HepG2 (cell line): Measurements from ENCODE around the gene SMARCA2.

Experiments
- CTCF ChIP-seq: sonication (generic); formaldehyde crosslinking; IDR thresholded peaks from 2 replicates; pipeline ENCODE4 v1.5.0; 2020; ENCODE audit warnings: mild to moderate bottlenecking, missing genetic modification reagents, moderate library complexity
- GATAD1 ChIP-seq: IDR thresholded peaks from 2 replicates; pipeline ENCODE4 v1.6.1; 2016; ENCODE audit warnings: missing genetic modification reagents, missing compliant biosample characterization
- SMARCC2 ChIP-seq: fragments of 450-650 bp; IDR thresholded peaks from 2 replicates; pipeline ENCODE4 v1.6.1; 2017; ENCODE audit warnings: antibody characterized with exemption, mild to moderate bottlenecking
- ZSCAN20 ChIP-seq: sonication (generic); formaldehyde crosslinking; IDR thresholded peaks from 2 replicates; pipeline ENCODE4 v1.4.0; 2020; ENCODE audit warnings: missing genetic modification reagents, mild to moderate bottlenecking, borderline replicate concordance

- no peak for TF ChIP-seq GATAD1 (CRISPR knock-in tag)
- no peak for TF ChIP-seq ZSCAN20
- TF ChIP-seq SMARCC2: no peak
- no peak for TF ChIP-seq CTCF (CRISPR knock-in tag)
These were observed 227.7 kb downstream of the SMARCA2 start for GRCh38 chr9:2242831-2243330.
